Suprapubic skin (tissue), 4 donors: ENCODE results near the gene USP32.

Experiments used
- CTCF ChIP-seq, 2 donors: fragments of 200-600 bp in 1 of 2; fragments of 450-650 bp in 1 of 2; sonication (generic) in 1 of 2; IDR thresholded peaks; one replicate each; pipeline ENCODE4 v1.5.1; 2016 to 2019; ENCODE audit warnings: antibody characterized with exemption in 2 of 2, mild to moderate bottlenecking in 1 of 2, moderate library complexity in 1 of 2
- EP300 ChIP-seq: sonication (generic); formaldehyde crosslinking; IDR thresholded peaks from one replicate; pipeline ENCODE4 v1.6.1; 2017; ENCODE audit warnings: antibody characterized with exemption
- POLR2A ChIP-seq, 2 donors: fragments of 450-650 bp; IDR thresholded peaks; one replicate each; pipeline ENCODE4 v1.6.1; 2017; ENCODE audit warnings: antibody characterized with exemption in 2 of 2, mild to moderate bottlenecking in 2 of 2, moderate library complexity in 2 of 2
- POLR2AphosphoS5 ChIP-seq, 3 donors: sonication (generic); formaldehyde crosslinking; IDR thresholded peaks; one replicate each; pipeline ENCODE4 v1.6.1; 2017; ENCODE audit warnings: antibody characterized with exemption in 3 of 3

GRCh38 chr17:60318830-60319229 is 73.1 kb downstream of the USP32 start:
- no peak for TF ChIP-seq POLR2A (IDR thresholded peaks at IDR 0.05)
- TF ChIP-seq CTCF (IDR thresholded peaks at IDR 0.05), result no peak
- no peak for TF ChIP-seq EP300
- TF ChIP-seq POLR2AphosphoS5 (IDR thresholded peaks at IDR 0.05), result no peak
